ENCODE data around the gene ZNF594. TPM values are rescaled to one million over a fixed set of nuclear protein-coding genes. Genes with fewer than 3 reads are reported as not detected.

Gene ZNF594
- polyA plus RNA-seq, 3 donors, result 1.2 to 1.5 (median 1.3) TPM

Other genes with a start within 250 kb of the ZNF594 start
- gene PFN1, start 243.3 kb downstream of the ZNF594 start, polyA plus RNA-seq, result 1,000 to 10,000 TPM in 1 of 3 donors, 100 to 1,000 TPM in 2; 270 to 1,173 (median 475) TPM
- gene ENO3, start 240.7 kb downstream of the ZNF594 start, polyA plus RNA-seq, result 10 to 100 TPM in 1 of 3 donors, 1 to 10 TPM in 2; 5.1 to 13.5 (median 6.4) TPM
- 10 to 100 TPM; 34.0 to 73.9 (median 73.1) TPM for gene SPAG7, start 224.1 kb downstream of the ZNF594 start, polyA plus RNA-seq
- 10 to 100 TPM; 23.2 to 78.6 (median 60.5) TPM for gene CAMTA2, start 204.2 kb downstream of the ZNF594 start, polyA plus RNA-seq
- 1 to 10 TPM in 2 of 3 donors, under 1 TPM in 1; 0.47 to 1.6 (median 1.1) TPM for gene INCA1, start 194.3 kb downstream of the ZNF594 start, polyA plus RNA-seq
- gene KIF1C, start 193.9 kb downstream of the ZNF594 start, polyA plus RNA-seq, result 100 to 1,000 TPM in 1 of 3 donors, 10 to 100 TPM in 2; 36.0 to 113 (median 78.9) TPM
- gene SLC52A1, start 156.4 kb downstream of the ZNF594 start, polyA plus RNA-seq, result not detected
- gene ZFP3, start 113.4 kb downstream of the ZNF594 start, polyA plus RNA-seq, result 1 to 10 TPM; 1.0 to 2.1 (median 1.8) TPM
- 1 to 10 TPM; 3.6 to 4.3 (median 4.1) TPM for gene ZNF232, start 80.0 kb downstream of the ZNF594 start, polyA plus RNA-seq
- under 1 TPM; 0.03 to 0.11 (median 0.03) TPM for gene USP6, start 75.8 kb downstream of the ZNF594 start, polyA plus RNA-seq
- 1 to 10 TPM in 1 of 3 donors, under 1 TPM in 1, not detected in 1; 0.98 to 2.2 TPM for gene SCIMP, start 43.0 kb upstream of the ZNF594 start, polyA plus RNA-seq
- gene RABEP1, start 90.4 kb upstream of the ZNF594 start, polyA plus RNA-seq, result 10 to 100 TPM in 2 of 3 donors, 1 to 10 TPM in 1; 7.9 to 31.4 (median 23.8) TPM
- 10 to 100 TPM; 36.0 to 60.2 (median 45.0) TPM for gene NUP88, start 227.8 kb upstream of the ZNF594 start, polyA plus RNA-seq
- gene RPAIN, start 228.3 kb upstream of the ZNF594 start, polyA plus RNA-seq, result 10 to 100 TPM; 28.7 to 37.6 (median 31.7) TPM
- 100 to 1,000 TPM in 2 of 3 donors, 10 to 100 TPM in 1; 58.7 to 136 (median 133) TPM for gene C1QBP, start 247.3 kb upstream of the ZNF594 start, polyA plus RNA-seq